Smooth muscle cell of the coronary artery (primary cell): Measurements from ENCODE around the gene PHF2. TPM values are rescaled to one million over a fixed set of nuclear protein-coding genes. Genes with fewer than 3 reads are reported as not detected.

ENCODE experiments used
- total RNA-seq: library from RNA; depleted of rRNA; stranded (reverse); fragments of >200 nt; gene quantifications from 2 replicates; pipeline ENCODE4 v1.2.3, GENCODE V29; 2014; ENCODE audit warnings: low replicate concordance

The PHF2 gene
- total RNA-seq: 9.1 and 11.7 TPM in 2 replicates

DNA sequence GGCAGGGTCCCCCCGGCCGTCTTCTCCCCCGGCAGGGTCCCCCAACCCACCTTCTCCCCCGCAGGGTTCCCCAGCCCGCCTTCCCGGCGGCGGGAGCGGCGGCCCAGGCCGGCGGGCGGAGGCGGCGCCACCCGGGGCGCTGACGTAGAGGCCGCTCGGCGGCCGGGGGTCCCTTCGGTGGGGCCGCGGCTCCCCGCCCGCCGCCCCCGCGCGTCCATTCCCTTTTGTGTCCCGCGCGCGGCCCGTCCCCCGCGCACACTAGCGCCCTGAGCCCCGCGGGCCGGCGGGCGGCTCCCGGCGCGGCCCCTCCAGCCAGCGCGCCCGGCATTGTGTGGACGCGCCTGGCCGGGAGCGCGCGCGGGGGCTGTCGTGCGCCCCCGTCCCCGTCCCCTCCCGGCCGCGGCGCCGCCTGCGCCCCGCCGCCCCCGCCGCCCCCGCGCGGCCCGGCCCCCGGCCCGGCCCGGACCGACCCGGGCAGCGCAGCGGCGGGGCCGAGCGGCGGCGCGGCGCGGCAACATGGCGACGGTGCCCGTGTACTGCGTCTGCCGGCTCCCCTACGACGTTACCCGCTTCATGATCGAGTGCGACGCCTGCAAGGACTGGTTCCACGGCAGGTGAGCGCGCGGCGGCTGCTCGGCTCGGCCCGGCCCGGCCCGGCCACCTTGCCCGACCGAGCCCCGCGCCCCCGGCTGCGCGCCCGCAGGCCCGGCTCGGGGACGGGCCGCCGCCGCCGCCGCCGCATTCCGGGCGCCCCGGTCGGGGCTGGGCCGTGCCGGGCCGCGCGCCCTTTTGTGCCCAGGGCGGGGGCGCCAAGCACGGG, at the start of gene PHF2:
Gene PHF2, plus strand, starts transcription at position 327 of the 820 bp plus-strand sequence. Its CDS starts 190 bp downstream, at position 517.

Other genes starting within 250 kb of the PHF2 start
- gene FAM120A, start 124.9 kb upstream of the PHF2 start, total RNA-seq: 77.7 and 83.1 TPM in 2 replicates
- 13.9 and 26.7 TPM in 2 replicates for gene FAM120AOS, start 123.0 kb upstream of the PHF2 start, total RNA-seq